Ishikawa (cell line): ENCODE measurements around the gene SFXN2.
A peak's percentile ranks its signal among the peaks of the same experiment; 100 is the strongest.

Source experiments
- CEBPB ChIP-seq: IDR thresholded peaks from 2 replicates; pipeline ENCODE4 v1.6.1; 2012
- CREB1 ChIP-seq: IDR thresholded peaks from 2 replicates; pipeline ENCODE4 v1.6.1; 2012; ENCODE audit warnings: low read depth
- EGR1 ChIP-seq: IDR thresholded peaks from 2 replicates; pipeline ENCODE4 v1.6.1; 2012
- EP300 ChIP-seq: IDR thresholded peaks from 2 replicates; pipeline ENCODE4 v1.6.1; 2012; ENCODE audit warnings: borderline replicate concordance
- FOXM1 ChIP-seq: IDR thresholded peaks from 2 replicates; pipeline ENCODE4 v1.6.1; 2012; ENCODE audit warnings: low read depth, borderline replicate concordance
- NFIC ChIP-seq: IDR thresholded peaks from 2 replicates; pipeline ENCODE4 v1.6.1; 2012
- RAD21 ChIP-seq: IDR thresholded peaks from 2 replicates; pipeline ENCODE4 v1.6.1; 2012; ENCODE audit warnings: low read depth
- TAF1 ChIP-seq: IDR thresholded peaks from 2 replicates; pipeline ENCODE4 v1.6.1; 2012; ENCODE audit warnings: low read depth, mild to moderate bottlenecking
- TCF12 ChIP-seq: IDR thresholded peaks from 2 replicates; pipeline ENCODE4 v1.6.1; 2012; ENCODE audit warnings: low read depth
- TEAD4 ChIP-seq: IDR thresholded peaks from 2 replicates; pipeline ENCODE4 v1.6.1; 2012
- YY1 ChIP-seq: IDR thresholded peaks from 2 replicates; pipeline ENCODE4 v1.6.1; 2012; ENCODE audit warnings: low read depth
- ZBTB7A ChIP-seq: IDR thresholded peaks from 2 replicates; pipeline ENCODE4 v1.6.1; 2012; ENCODE audit warnings: low read depth
- TF ChIP-seq, protein P1 (sequence below): IDR thresholded peaks from 2 replicates; pipeline ENCODE4 v1.6.1; 2012
- TF ChIP-seq, protein P2 (sequence below): IDR thresholded peaks from 2 replicates; pipeline ENCODE4 v1.6.1; 2012
- TF ChIP-seq, protein P3 (sequence below): IDR thresholded peaks from 2 replicates; pipeline ENCODE4 v1.6.1; 2012; ENCODE audit warnings: low read depth, mild to moderate bottlenecking

SFXN2 gene

DNA sequence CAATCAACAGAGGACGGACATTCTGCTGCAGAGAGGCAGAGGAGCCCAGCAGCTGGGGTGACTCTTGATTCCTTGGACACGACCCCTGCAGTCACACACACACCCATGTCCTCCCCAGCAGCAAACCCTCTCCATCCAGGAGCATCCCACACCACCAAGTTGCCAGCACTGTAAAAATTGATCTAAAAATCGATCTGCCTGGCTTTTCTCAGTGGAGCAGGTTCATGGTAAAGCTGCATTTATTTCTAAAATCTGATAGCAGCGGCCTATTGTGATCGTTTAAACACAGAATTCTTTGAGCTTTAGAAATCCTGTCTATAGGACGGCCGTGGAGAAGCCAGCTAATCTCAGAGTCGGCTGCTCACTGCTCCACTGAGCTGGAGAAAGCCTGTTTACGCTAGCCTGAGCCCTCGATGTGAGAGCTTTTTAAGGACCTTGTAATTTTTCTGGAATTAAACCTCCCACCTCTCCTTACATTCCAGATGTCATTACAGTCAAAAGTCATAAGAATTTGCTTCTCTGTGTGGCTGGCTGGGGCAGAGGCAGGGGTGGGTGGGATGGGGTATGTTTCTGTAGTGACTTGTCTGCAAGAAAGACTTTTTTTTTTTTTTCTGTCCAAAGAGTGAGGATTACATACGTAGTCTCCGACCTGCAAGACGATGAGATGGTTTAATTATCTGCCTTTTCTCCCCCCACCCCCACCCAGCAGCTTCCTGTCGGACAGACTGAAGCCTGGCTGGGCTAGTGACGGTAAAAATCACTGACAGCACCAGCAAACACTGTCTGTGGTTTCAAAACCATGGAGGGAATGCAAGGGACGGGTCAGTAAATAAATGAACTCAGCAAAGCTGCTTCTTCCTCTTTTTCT, 38.5 kb upstream of the SFXN2 start:
- TF ChIP-seq TCF12, result no peak
- TF ChIP-seq EGR1, result no peak
- TF ChIP-seq TAF1, result no peak
- no peak for TF ChIP-seq FOXM1
- no peak for TF ChIP-seq TEAD4
- no peak for TF ChIP-seq YY1

- TF ChIP-seq EP300, result no peak
- TF ChIP-seq CEBPB, result no peak
- no peak for TF ChIP-seq ZBTB7A
- TF ChIP-seq, protein P1, sequence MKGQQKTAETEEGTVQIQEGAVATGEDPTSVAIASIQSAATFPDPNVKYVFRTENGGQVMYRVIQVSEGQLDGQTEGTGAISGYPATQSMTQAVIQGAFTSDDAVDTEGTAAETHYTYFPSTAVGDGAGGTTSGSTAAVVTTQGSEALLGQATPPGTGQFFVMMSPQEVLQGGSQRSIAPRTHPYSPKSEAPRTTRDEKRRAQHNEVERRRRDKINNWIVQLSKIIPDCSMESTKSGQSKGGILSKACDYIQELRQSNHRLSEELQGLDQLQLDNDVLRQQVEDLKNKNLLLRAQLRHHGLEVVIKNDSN, result no peak
- no peak for TF ChIP-seq CREB1
- no peak for TF ChIP-seq TAF1
Observed at GRCh38 chr10:102676534-102677315, 37.7 kb upstream of the SFXN2 start.

- TF ChIP-seq TEAD4 (no peak), CREB1 (no peak), NFIC (no peak), TAF1 (no peak), TCF12 (no peak), EGR1 (no peak), EP300 (no peak), RAD21 (no peak), ZBTB7A (no peak), FOXM1 (no peak), YY1 (no peak)
- TF ChIP-seq, protein P2, sequence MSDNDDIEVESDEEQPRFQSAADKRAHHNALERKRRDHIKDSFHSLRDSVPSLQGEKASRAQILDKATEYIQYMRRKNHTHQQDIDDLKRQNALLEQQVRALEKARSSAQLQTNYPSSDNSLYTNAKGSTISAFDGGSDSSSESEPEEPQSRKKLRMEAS, result no peak
- TF ChIP-seq, protein P3, sequence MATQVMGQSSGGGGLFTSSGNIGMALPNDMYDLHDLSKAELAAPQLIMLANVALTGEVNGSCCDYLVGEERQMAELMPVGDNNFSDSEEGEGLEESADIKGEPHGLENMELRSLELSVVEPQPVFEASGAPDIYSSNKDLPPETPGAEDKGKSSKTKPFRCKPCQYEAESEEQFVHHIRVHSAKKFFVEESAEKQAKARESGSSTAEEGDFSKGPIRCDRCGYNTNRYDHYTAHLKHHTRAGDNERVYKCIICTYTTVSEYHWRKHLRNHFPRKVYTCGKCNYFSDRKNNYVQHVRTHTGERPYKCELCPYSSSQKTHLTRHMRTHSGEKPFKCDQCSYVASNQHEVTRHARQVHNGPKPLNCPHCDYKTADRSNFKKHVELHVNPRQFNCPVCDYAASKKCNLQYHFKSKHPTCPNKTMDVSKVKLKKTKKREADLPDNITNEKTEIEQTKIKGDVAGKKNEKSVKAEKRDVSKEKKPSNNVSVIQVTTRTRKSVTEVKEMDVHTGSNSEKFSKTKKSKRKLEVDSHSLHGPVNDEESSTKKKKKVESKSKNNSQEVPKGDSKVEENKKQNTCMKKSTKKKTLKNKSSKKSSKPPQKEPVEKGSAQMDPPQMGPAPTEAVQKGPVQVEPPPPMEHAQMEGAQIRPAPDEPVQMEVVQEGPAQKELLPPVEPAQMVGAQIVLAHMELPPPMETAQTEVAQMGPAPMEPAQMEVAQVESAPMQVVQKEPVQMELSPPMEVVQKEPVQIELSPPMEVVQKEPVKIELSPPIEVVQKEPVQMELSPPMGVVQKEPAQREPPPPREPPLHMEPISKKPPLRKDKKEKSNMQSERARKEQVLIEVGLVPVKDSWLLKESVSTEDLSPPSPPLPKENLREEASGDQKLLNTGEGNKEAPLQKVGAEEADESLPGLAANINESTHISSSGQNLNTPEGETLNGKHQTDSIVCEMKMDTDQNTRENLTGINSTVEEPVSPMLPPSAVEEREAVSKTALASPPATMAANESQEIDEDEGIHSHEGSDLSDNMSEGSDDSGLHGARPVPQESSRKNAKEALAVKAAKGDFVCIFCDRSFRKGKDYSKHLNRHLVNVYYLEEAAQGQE, result no peak
- TF ChIP-seq, protein P1, result no peak
Observed at GRCh38 chr10:102677331-102678067, 36.9 kb upstream of the SFXN2 start.

GRCh38 chr10:102678068-102678400, 36.4 kb upstream of the SFXN2 start:
- TF ChIP-seq TEAD4 (no peak), NFIC (no peak), ZBTB7A (no peak), EGR1 (no peak), FOXM1 (no peak), CEBPB (no peak), YY1 (no peak), CREB1 (no peak), EP300 (no peak)
- TF ChIP-seq, protein P2, result no peak
- TF ChIP-seq, protein P1, result no peak

DNA sequence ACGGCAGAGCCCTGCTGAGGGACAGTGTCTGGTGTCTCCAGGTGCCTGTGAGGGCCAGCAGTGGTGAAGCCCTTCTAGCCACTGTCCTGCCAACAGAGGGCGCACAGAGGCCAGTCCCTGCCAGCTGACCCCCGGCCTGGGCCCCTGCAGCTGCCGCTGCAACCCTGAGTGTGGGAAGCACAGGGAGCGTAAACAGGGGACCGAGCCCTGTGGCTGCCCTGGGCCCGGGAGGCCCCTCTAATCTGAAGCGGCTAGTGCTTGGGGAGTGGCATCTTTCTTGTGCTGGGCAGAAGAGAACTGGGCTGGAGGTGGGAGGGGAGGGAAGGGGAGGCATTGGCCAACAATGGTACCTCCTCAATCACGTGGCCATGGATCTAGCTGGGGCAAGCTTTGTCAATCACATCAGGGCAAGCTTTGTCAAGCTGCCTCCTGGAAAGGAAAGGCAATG, 35.6 kb upstream of the SFXN2 start:
- TF ChIP-seq TEAD4 (no peak), ZBTB7A (peak; percentile 94), TCF12 (peak; percentile 39; the same call in 1 of the 2 replicates), RAD21 (peak; percentile 80), EP300 (no peak)
- TF ChIP-seq, protein P2, result peak; percentile 63; the same call in 1 of the 2 replicates
- TF ChIP-seq, protein P1, result peak; percentile 95
